HCT116 (cell line): ENCODE results near the gene PRCD.

Experiments
- CEBPB ChIP-seq: IDR thresholded peaks from 2 replicates; pipeline ENCODE4 v1.6.1; 2012; ENCODE audit warnings: low read depth
- EZH2 ChIP-seq: fragments of 200-600 bp; sonication (generic); IDR thresholded peaks from 2 replicates; pipeline ENCODE4 v1.6.1; 2017; ENCODE audit warnings: antibody characterized with exemption, mixed run types
- POLR2A ChIP-seq: IDR thresholded peaks from 2 replicates; pipeline ENCODE4 v1.7.0; 2011; ENCODE audit warnings: borderline replicate concordance; ENCODE audit not compliant: insufficient read depth, insufficient read length; ENCODE audit errors: extremely low read depth
- POLR2AphosphoS5 ChIP-seq: IDR thresholded peaks from 2 replicates; pipeline ENCODE4 v1.6.1; 2011; ENCODE audit warnings: mild to moderate bottlenecking, low read depth, low read length, moderate library complexity
- TF ChIP-seq, protein P1 (sequence below): IDR thresholded peaks from 2 replicates; pipeline ENCODE4 v1.6.1; 2012; ENCODE audit warnings: low read depth
- TF ChIP-seq, protein P2 (sequence below), 3 experiments: fragments of 200-600 bp in 1 of 3; sonication (generic) in 1 of 3; IDR thresholded peaks in 2 of 3; conservative IDR thresholded peaks in 1 of 3; 2 replicates each; pipeline ENCODE4 v1.5.1; 2012 to 2017; ENCODE audit warnings: low read depth in 2 of 3, low read length in 2 of 3, antibody characterized with exemption in 1 of 3, borderline replicate concordance in 1 of 3, control low read depth in 1 of 3, mild to moderate bottlenecking in 1 of 3, mixed read lengths in 1 of 3, mixed run types in 1 of 3, moderate library complexity in 1 of 3; ENCODE audit not compliant: insufficient read depth in 1 of 3

- no peak for TF ChIP-seq EZH2
- TF ChIP-seq, protein P1, sequence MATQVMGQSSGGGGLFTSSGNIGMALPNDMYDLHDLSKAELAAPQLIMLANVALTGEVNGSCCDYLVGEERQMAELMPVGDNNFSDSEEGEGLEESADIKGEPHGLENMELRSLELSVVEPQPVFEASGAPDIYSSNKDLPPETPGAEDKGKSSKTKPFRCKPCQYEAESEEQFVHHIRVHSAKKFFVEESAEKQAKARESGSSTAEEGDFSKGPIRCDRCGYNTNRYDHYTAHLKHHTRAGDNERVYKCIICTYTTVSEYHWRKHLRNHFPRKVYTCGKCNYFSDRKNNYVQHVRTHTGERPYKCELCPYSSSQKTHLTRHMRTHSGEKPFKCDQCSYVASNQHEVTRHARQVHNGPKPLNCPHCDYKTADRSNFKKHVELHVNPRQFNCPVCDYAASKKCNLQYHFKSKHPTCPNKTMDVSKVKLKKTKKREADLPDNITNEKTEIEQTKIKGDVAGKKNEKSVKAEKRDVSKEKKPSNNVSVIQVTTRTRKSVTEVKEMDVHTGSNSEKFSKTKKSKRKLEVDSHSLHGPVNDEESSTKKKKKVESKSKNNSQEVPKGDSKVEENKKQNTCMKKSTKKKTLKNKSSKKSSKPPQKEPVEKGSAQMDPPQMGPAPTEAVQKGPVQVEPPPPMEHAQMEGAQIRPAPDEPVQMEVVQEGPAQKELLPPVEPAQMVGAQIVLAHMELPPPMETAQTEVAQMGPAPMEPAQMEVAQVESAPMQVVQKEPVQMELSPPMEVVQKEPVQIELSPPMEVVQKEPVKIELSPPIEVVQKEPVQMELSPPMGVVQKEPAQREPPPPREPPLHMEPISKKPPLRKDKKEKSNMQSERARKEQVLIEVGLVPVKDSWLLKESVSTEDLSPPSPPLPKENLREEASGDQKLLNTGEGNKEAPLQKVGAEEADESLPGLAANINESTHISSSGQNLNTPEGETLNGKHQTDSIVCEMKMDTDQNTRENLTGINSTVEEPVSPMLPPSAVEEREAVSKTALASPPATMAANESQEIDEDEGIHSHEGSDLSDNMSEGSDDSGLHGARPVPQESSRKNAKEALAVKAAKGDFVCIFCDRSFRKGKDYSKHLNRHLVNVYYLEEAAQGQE: no peak
- no peak for TF ChIP-seq POLR2A
- TF ChIP-seq, protein P2, sequence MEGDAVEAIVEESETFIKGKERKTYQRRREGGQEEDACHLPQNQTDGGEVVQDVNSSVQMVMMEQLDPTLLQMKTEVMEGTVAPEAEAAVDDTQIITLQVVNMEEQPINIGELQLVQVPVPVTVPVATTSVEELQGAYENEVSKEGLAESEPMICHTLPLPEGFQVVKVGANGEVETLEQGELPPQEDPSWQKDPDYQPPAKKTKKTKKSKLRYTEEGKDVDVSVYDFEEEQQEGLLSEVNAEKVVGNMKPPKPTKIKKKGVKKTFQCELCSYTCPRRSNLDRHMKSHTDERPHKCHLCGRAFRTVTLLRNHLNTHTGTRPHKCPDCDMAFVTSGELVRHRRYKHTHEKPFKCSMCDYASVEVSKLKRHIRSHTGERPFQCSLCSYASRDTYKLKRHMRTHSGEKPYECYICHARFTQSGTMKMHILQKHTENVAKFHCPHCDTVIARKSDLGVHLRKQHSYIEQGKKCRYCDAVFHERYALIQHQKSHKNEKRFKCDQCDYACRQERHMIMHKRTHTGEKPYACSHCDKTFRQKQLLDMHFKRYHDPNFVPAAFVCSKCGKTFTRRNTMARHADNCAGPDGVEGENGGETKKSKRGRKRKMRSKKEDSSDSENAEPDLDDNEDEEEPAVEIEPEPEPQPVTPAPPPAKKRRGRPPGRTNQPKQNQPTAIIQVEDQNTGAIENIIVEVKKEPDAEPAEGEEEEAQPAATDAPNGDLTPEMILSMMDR (IDR thresholded peaks at IDR 0.05 in 2 of 3, conservative IDR thresholded peaks at IDR 0.05 in 1 of 3; ENCODE audit: borderline replicate concordance in 1 of 3, insufficient read depth in 1 of 3, low read depth in 2 of 3, low read length in 2 of 3): no peak
- no peak for TF ChIP-seq CEBPB
- no peak for TF ChIP-seq POLR2AphosphoS5
Measured at GRCh38 chr17:76560877-76561221, 21.0 kb downstream of the PRCD start.
